DMS153 treated with DMSO at 0.1 percent for 48 hours (cell line): Measurements from ENCODE around the gene ESYT1.

ENCODE experiments used
- DNase-seq: peaks from one replicate; lab custom pipeline; 2025; ENCODE audit not compliant: unreplicated experiment; lab: John Stamatoyannopoulos, UW

ESYT1 gene

DNA sequence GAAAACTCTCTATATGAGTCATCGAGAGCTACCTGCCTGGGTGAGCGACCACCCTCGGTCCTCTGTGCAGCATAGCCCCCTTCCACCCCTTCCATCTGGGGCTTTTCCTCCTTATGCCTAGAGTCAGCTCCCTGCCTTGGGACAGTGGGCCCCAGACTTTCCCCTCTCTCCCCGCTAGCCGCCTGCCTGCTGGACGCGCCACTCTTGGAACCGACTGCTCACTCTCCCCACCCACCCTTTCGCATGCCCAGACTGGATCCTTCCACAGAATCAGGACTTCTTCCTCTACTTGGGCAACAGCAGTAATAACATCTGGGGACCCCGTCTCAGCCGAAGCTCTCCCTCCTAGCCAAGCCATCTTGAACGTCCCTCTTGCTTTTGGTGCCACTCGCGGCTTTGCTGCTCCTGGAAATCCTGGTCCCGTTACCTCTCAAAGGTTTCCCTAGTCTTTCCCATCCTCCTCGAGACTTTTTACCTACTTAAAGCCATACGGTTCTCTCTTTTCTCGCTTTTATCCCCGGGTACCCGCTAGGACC is 671 bp downstream of the ESYT1 start:
- no peak for DNase-seq

- peak; percentile 31 for DNase-seq
Observed at GRCh38 chr12:56129206-56129941, 1.3 kb downstream of the ESYT1 start.

GRCh38 chr12:56129942-56130495 is 2.0 kb downstream of the ESYT1 start:
- no peak for DNase-seq

- no peak for DNase-seq
Observed at GRCh38 chr12:56130876-56131275, 2.8 kb downstream of the ESYT1 start.

- no peak for DNase-seq
Observed at GRCh38 chr12:56134897-56135296, 6.8 kb downstream of the ESYT1 start.

DNA sequence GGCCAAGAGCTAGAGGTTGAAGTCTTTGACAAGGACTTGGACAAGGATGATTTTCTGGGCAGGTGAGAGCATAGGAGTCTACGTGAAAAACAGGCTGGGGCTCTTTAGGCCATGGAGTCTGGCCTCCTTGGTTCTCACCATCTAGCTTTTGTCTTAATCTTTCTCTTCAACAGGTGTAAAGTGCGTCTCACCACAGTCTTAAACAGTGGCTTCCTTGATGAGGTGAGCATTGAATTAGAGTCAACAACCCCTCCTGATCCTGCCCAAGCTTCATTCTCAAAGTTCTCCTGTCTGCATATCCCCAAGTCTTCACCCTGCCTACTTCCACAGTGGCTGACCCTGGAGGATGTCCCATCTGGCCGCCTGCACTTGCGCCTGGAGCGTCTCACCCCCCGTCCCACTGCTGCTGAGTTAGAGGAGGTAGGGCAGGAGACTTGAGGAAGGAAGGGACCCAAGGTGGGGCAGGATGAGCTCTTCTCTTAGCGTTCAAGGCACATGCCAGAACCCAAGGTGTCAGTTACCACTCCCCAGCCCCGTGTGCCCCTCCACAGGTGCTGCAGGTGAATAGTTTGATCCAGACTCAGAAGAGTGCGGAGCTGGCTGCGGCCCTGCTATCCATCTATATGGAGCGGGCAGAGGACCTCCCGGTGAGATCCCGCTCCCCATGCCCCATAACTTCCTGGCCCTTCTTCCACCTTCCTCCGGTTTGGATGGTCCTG is 9.9 kb downstream of the ESYT1 start:
- DNase-seq, result no peak

- no peak for DNase-seq
Observed at GRCh38 chr12:56141946-56142784, 14.1 kb downstream of the ESYT1 start.

DNA sequence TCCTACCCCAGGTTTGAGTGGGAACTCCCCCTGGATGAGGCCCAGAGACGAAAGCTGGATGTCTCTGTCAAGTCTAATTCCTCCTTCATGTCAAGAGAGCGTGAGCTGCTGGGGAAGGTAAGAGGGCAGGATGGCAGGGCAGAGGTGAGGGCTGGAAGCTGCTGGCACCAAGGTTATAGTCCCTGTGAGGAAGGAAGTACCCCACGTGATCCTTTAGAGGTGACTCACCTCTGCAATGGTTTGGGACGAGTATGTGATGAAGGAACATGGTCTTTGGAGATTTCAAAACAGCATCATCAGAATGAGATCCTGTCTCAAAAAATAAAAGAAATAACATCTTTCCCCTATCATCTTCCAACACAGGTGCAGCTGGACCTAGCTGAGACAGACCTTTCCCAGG is 15.2 kb downstream of the ESYT1 start:
- DNase-seq, result no peak

DNA sequence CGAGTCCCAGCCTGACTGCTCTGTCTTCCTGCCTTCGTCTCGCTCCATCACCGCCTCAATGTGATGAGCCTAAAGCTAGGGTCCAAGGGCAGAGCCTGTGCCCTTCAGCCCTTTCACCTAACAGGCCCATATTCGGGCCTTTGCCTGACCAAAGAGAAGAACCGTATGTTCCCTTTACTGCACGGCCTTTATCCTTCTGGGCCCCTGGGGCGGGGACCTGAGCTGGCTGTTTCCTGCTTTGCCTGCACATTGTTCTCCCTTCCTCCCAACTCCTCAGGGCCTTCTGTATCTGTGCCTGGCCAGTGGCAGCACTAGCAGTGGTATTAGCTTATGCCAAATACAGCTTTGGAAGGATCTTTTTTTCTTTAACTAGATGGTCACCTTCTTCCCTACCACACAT is 15.8 kb downstream of the ESYT1 start:
- no peak for DNase-seq

DNA sequence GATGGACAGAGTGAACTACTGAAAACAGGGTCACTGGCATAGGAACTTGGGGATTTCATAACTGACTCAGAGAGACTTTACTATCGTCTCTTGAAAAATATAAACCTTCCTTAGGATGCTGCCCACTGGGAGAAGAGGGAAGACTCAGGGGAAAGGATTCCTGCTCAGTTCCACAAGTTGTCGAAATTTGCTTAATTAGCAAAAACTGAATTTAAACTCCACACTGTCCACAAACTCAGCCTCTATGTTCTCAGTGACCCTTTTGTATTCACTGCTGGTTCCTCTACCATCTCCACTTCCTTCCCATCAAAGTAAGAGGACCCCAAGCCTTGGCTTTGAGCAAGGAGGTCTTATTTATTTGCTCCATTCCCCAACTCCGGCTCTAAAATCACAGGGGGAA is 17.1 kb downstream of the ESYT1 start:
- DNase-seq, result no peak

GRCh38 chr12:56146492-56147460 is 18.7 kb downstream of the ESYT1 start:
- no peak for DNase-seq

DNA sequence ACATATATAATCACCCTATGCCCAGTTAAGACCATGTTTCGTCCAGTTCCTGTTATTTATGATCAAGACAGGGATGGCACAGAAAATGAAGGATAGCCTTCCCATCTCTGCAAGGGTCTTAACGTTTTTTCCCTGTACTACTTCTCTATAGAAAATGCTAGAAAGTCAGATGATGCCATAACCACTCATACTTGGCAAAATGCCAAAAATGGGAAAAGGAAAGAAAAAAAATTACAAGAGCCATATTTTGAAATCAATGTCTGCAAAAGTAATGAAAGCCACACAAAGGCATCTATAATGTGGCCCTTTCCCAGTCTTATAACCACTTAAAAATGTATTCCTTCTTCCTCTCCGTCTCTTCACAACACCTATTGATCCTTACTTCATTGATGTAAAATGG is 22.5 kb downstream of the ESYT1 start:
- no peak for DNase-seq

GRCh38 chr12:56151672-56152131 is 23.6 kb downstream of the ESYT1 start:
- DNase-seq, result peak; percentile 57

DNA sequence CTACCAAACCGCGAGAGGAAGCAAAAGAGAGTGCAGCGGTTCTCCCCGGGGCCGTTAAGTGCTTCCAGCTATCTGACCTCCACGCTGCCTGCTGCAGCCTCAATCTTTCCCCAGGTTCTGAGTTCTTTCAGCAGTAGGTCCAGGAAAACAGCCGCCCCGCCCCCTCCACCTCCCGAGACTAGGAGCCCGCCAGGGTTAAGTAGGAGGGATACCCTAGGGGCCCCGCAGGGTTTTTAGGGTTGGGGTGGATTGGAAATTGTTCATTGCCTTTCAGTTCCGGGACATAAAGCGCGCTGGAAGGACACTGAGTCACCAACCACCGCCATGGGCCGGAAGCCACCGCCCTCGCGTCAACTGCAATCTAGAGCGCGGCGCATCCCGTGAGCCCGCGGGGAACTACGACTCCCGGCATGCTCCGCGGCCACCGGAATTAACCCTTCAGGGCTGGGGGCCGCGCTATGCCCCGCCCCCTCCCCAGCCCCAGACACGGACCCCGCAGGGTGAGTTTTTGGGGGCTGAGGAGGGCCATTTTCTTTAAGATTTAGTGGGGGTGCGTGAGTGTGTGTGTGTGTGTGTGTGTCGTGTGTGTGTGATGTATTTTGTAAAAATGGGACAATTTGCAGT is 24.2 kb downstream of the ESYT1 start, which contains the start of gene MYL6B:
MYL6B (plus strand) TSS at position 456 of the 624 bp plus-strand sequence. CDS start 1,332 bp downstream, outside the sequence.
- peak; percentile 90 for DNase-seq

DNA sequence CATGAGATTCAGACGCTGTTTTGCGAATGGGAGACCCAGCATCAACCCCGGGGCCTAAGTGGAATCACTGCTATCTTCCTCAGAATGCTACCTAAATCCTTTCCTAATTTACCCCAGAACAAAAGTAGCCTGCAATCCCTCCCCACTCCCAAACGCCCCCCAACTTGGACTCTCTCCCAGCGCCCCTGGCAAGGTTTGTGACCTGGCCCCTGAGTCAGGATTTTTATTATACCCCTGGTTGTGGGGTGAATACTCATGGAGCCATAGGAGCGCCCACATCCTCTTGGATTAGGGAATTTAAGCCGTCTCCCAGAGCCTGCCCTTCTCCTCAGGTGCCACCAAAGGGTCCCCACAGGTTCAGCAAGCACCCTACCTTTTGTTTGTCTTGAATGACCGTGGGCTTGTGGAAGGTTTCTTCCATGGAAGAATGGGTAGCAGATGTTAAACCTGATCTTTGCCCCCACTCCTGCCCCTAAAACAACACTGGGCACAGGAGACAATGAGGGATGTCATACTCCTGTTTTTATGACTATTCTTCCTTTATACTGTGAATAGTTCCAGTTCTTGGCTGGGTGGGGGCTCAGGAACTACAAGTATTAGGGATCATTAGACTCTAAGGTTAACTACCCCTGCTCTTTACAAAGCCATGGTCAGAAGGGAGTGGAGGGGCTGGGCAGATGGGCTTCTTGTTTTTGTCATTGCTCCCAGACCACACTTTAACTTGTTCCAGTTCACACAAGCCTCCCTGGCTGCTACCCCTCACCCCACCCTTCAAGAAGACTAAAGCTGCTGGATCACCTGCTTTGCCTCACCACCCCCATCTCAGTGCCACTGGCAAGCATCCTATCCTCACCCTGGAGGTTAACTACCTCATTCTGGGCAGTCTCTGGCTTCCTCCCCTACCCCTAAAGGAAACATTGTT is 24.9 kb downstream of the ESYT1 start:
- DNase-seq, result no peak

GRCh38 chr12:56153678-56154065 is 25.6 kb downstream of the ESYT1 start:
- no peak for DNase-seq

DNA sequence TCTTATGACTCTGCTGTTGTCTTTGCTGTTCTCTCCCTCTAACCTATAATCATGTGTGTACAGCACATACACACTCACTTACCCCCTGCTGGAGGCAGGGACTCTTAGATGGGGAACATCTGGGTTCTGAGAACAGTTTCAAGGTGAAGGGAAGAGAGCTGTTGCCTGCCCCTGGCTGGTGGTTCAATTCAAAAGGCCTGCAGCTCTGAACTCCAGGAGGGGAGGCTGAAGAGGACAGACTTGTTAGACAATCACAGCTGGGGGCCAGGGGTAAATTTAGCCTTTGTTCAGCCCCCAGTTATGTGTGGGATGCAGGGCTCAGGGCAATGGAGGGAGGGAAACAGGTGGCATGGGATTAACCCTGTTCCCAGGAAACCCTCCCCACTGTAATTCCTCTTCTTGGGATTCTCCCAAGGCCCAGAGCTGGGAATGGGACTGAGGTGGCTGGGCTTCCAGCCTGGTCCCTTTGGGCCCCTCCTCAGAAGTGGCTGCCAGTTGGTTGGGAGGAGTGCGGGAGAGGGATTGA is 26.2 kb downstream of the ESYT1 start:
- no peak for DNase-seq

DNA sequence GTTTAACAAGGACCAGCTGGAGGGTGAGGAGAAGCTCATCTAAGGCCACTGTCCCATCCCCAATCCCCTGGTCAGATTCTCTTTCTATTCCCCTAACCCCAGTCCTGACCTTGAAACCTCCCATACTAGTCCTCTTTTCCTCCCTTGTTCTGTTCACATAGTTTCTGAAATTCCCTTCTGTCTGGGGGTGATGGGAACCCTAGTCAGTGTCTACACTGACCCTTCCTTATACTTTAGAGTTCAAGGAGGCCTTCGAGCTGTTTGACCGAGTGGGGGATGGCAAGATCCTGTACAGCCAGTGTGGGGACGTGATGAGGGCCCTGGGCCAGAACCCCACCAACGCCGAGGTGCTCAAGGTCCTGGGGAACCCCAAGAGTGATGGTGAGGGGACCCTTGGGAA is 26.8 kb downstream of the ESYT1 start:
- DNase-seq, result no peak
